ENCODE measurements around the gene MORC2. TPM values are rescaled to one million over a fixed set of nuclear protein-coding genes. Genes with fewer than 3 reads are reported as not detected.

The MORC2 gene
- total and polyA plus RNA-seq, 2 experiments from 2014 or later = 19.4 to 30.3 TPM

DNA sequence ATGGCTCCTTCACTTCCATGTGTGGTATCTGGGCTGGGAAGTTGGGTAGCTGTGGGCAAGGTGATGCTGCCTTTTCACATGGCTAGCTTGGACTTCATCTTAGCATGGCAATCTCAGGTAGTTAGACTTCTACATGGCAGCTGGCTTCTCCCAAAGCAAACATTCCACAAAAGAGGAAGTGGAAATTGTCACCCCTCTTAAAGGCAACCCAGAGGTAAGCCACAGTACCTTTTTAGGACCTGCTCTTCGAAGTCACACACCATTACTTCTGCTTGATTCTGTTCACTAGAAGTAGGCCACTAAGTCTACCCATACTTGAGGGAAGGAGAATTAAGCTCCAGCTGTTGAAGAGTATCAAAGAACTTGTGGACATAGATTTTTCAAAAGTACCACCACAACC is 26.4 kb upstream of the MORC2 start:
- Histone ChIP-seq H3K4me3 (no peak overlapping the region), H3K36me3 (no peaks in the 10 kb centered on the region), H3K4me1 (ENCODE audit: low read depth) (no peaks in the 10 kb centered on the region), H3K27ac (no peak overlapping the region), H3K9me3 (ENCODE audit: low read depth) (no peaks in the 10 kb centered on the region), H3K27me3 (no peaks in the 10 kb centered on the region)
- TF ChIP-seq, protein P1, sequence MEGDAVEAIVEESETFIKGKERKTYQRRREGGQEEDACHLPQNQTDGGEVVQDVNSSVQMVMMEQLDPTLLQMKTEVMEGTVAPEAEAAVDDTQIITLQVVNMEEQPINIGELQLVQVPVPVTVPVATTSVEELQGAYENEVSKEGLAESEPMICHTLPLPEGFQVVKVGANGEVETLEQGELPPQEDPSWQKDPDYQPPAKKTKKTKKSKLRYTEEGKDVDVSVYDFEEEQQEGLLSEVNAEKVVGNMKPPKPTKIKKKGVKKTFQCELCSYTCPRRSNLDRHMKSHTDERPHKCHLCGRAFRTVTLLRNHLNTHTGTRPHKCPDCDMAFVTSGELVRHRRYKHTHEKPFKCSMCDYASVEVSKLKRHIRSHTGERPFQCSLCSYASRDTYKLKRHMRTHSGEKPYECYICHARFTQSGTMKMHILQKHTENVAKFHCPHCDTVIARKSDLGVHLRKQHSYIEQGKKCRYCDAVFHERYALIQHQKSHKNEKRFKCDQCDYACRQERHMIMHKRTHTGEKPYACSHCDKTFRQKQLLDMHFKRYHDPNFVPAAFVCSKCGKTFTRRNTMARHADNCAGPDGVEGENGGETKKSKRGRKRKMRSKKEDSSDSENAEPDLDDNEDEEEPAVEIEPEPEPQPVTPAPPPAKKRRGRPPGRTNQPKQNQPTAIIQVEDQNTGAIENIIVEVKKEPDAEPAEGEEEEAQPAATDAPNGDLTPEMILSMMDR (IDR thresholded peaks at IDR 0.05; ENCODE audit: low read depth, low read length) = no peak
- no peak for DNase-seq (ENCODE audit: low read depth in 1 of 2, low spot score in 1 of 2)

DNA sequence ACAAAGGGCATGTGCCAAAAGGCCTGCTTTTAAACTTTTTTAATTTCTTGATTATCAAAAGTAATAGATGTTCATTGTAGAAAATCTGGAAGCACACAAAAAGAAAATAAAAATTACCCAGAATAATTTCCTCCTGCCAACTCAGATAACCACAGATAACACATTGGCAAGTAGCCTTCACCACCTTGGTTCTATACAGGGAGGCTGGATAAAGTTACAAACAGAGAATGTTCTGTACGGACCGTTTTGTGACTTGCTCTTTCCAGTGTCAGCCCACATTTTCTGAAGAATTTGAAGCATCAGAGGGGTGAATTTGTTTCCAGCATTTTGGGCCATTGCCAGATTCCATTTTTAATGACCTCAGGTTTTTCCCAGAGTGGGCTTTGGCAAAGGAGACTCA is 24.0 kb upstream of the MORC2 start:
- Histone ChIP-seq H3K27ac (no peak overlapping the region), H3K4me1 (ENCODE audit: low read depth) (no peaks in the 10 kb centered on the region), H3K9me3 (ENCODE audit: low read depth) (no peaks in the 10 kb centered on the region), H3K27me3 (no peaks in the 10 kb centered on the region), H3K4me3 (no peak overlapping the region), H3K36me3 (no peaks in the 10 kb centered on the region)
- peak in 1 of 2 donors; percentile 43 for DNase-seq (ENCODE audit: low read depth in 1 of 2, low spot score in 1 of 2)
- TF ChIP-seq, protein P1 (IDR thresholded peaks at IDR 0.05; ENCODE audit: low read depth, low read length) = no peak

DNA sequence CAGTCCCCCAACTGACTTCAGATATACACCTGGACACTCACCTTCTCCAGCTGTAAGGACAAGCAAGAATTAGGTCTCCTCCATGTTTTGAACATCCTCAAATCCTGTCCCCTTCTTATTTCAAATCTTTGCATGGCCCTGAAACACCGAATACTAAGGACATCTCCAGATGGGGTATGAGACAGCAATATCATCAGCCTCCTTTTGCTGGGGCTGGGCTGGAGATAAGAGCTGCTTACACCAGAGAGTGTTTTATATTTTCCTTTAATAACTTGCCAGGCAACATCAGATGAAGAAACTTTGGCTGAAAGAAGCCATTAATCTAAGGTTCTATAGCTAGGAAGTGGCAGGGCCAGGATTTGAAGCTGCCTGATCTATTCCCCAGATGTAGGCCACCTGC is 22.1 kb upstream of the MORC2 start:
- H3K36me3 ChIP-seq = no peaks in the 10 kb centered on the region
- TF ChIP-seq, protein P1 (IDR thresholded peaks at IDR 0.05; ENCODE audit: low read depth, low read length) = no peak
- H3K9me3 ChIP-seq (ENCODE audit: low read depth) = no peaks in the 10 kb centered on the region
- DNase-seq (ENCODE audit: low read depth in 1 of 2, low spot score in 1 of 2) = no peak
- H3K4me3 ChIP-seq = no peak overlapping the region
- H3K27me3 ChIP-seq = no peaks in the 10 kb centered on the region
- no peaks in the 10 kb centered on the region for H3K4me1 ChIP-seq (ENCODE audit: low read depth)
- no peak overlapping the region for H3K27ac ChIP-seq

DNA sequence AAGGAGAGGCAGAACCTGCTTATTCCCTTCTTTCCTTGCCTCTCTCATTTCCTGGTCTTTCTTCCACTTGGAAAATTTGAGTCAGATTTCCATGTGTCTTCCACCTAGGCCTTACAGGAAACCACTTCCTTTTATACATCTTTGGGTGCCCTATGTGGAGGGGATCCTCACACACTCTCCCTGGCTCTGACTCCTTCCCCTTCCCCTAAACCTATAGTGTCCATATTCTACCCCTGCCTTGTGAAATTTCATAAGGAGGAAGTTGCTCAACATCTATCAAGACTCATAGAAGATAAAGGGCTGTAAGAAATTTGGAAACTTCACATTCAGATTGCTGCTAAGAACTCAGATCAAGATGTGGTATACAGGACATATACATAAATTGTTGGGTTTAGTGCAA is 20.9 kb upstream of the MORC2 start:
- TF ChIP-seq, protein P1 (IDR thresholded peaks at IDR 0.05; ENCODE audit: low read depth, low read length) = no peak
- H3K27ac ChIP-seq = no peak overlapping the region
- H3K27me3 ChIP-seq = no peaks in the 10 kb centered on the region
- no peaks in the 10 kb centered on the region for H3K36me3 ChIP-seq
- no peaks in the 10 kb centered on the region for H3K4me1 ChIP-seq (ENCODE audit: low read depth)
- no peaks in the 10 kb centered on the region for H3K9me3 ChIP-seq (ENCODE audit: low read depth)
- DNase-seq (ENCODE audit: low read depth in 1 of 2, low spot score in 1 of 2) = peak in 1 of 2 donors; percentile 48
- no peak overlapping the region for H3K4me3 ChIP-seq

DNA sequence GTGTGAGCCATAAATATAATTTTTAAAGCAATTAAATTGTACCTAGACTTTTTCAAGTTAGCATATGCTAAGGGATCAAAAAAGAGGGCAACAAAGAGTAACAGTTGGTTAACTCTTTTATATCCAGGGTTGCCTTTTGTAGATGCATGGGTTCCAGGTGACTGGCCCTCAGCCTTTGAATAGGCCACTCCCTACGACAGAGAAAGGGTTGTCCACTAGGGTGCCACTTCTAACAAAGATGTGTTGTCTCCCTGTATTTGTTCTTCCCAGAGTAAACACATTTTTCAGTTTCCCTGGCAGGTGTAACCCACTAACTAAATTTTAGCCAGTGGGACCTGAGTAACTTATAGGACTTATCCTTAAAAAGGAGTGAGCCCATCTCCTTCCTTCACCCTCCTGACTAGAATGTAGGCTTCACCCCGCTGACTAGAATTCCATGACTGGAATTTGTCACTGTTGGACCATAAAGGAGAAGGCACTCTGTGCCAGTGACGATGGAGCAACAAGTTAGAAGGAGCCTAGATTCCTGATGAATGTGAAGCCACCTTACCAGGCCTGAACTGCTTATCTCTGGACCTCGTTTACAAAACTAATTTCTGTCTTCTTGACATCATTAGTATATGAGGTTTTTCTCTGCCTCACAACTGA is 17.1 kb upstream of the MORC2 start:
- Histone ChIP-seq H3K36me3 (no peaks in the 10 kb centered on the region), H3K4me3 (no peak overlapping the region), H3K4me1 (ENCODE audit: low read depth) (no peaks in the 10 kb centered on the region), H3K27me3 (no peaks in the 10 kb centered on the region), H3K9me3 (ENCODE audit: low read depth) (no peaks in the 10 kb centered on the region), H3K27ac (no peak overlapping the region)
- TF ChIP-seq, protein P1 (IDR thresholded peaks at IDR 0.05; ENCODE audit: low read depth, low read length) = no peak
- DNase-seq (ENCODE audit: low read depth in 1 of 2, low spot score in 1 of 2) = no peak

Measured in cardiac muscle cell (in vitro differentiated cells and primary cell).